Right kidney (tissue), 1 donor: ENCODE measurements around the gene PABPN1L.
A peak's percentile ranks its signal among the peaks of the same experiment; 100 is the strongest.
"Not testable (repeated sequence)": the region's sequence is repeated elsewhere in the genome, so short reads cannot be mapped to it uniquely, and the experiment has no call there.

Source experiments
- DNase-seq: peaks from one replicate; pipeline ENCODE4 v3.0.0-alpha.2; 2016

PABPN1L gene

GRCh38 chr16:88826070-88826840 is 40.2 kb downstream of the PABPN1L start:
- DNase-seq, result no peak

- no peak for DNase-seq
Measured at GRCh38 chr16:88825146-88825545, 41.3 kb downstream of the PABPN1L start.

DNA sequence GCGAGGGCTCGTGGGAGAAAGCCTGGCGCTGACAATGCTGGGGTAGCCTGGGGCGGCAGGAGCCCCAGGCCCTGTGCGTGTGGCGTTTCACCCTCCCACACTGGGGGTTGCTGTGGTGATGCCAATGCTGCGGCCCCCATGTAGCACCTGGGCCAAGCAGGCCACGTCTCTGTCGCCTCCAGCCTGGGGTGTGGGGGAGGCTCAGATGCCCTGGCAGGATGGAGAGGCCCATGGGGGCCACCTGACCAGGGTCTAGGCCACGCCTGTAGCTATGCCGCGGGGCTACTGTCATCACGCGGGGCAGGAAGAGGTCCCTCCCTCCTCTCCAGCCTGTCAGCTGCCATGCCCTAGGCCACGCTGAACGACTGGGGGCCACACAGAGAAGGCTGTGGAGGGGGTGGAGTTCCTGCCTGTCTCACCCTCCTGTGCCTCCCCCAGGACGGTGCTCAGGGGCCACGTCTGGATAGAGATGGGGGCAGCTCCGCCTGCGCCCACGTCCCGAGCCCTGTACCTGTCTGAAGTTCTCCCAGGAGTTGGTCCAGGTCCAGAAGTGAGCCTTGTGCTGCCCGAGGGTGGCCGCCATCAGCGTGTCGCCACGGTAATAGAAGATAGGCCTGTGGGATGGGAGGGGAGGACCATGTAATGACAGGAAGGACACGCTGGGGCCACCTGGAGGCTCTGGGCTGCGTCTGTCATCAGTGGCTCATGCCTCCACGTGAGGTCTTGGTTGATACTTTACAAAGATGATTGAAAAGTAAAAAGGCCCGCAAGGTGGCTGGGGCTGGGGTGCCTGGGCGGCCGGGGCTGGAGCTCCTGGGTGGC is 42.0 kb downstream of the PABPN1L start:
- no peak for DNase-seq

DNA sequence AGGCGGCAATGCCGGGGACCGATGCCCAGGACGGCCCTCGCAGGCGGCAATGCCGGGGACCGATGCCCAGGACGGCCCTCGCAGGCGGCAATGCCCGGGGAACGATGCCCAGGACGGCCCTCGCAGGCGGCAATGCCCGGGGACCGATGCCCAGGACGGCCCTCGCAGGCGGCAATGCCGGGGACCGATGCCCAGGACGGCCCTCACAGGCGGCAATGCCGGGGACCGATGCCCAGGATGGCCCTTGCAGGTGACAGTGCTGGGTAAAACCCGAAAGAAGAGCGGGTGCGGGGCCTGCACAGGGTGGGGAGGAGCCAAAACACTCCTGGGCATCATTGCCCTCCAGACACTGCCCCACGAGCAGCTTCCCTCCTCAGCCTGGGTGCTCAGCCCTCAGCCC is 42.8 kb downstream of the PABPN1L start:
- not testable (repeated sequence) for DNase-seq

- DNase-seq, result no peak
Measured at GRCh38 chr16:88822281-88823040, 44.0 kb downstream of the PABPN1L start.

DNA sequence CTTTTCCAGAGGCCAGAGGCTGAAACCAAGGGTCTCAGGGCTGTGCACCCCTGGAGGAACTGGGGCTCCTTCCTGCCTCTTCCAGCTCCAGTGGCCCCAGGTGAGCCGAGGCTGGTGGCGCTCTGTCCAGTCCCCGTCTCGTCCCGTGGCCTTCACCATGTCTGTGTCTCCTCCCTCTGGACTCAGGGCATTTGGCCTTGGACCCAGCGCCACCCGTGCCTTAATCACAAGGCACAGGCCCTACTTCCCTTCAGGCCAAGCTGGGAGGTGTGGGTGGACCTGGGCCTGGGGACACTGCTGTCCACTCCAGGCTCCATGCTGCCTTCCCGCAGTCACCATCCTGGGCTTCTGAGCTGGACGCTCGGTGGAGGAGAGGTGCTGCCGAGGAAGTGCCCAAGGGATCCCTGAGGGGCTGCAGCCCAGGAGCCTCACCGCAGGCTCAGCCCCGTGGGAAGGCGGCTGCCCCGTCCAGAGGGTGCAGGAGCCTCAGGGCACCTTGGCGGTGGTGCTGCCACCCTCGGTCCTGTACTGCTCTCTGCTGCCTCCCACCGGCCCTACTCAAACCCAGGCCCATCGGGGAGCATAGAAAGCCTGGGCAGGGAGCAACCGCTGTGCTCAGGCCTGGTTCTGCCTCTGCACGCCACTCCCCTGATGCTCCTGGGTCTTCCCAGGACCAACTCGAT is 45.2 kb downstream of the PABPN1L start:
- no peak for DNase-seq

GRCh38 chr16:88820385-88821025 is 46.0 kb downstream of the PABPN1L start:
- no peak for DNase-seq

- DNase-seq, result no peak
Measured at GRCh38 chr16:88819126-88819525, 47.3 kb downstream of the PABPN1L start.

DNA sequence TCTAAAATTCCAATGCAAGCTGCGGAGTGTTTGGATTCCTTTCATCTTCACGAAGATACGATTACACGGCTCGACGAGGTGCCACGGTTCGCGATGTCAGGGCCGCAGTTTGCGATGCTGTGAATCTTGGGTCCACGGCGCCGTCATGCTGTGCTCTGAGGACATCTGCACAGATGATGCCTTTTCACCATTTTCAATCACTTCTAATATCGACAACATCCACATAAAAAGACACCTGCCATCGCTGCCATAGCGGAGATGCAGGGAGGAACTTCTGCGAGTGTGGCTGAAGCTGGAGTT is 47.9 kb downstream of the PABPN1L start:
- DNase-seq, result no peak

GRCh38 chr16:88817785-88818574 is 48.5 kb downstream of the PABPN1L start:
- peak; percentile 40 for DNase-seq

DNA sequence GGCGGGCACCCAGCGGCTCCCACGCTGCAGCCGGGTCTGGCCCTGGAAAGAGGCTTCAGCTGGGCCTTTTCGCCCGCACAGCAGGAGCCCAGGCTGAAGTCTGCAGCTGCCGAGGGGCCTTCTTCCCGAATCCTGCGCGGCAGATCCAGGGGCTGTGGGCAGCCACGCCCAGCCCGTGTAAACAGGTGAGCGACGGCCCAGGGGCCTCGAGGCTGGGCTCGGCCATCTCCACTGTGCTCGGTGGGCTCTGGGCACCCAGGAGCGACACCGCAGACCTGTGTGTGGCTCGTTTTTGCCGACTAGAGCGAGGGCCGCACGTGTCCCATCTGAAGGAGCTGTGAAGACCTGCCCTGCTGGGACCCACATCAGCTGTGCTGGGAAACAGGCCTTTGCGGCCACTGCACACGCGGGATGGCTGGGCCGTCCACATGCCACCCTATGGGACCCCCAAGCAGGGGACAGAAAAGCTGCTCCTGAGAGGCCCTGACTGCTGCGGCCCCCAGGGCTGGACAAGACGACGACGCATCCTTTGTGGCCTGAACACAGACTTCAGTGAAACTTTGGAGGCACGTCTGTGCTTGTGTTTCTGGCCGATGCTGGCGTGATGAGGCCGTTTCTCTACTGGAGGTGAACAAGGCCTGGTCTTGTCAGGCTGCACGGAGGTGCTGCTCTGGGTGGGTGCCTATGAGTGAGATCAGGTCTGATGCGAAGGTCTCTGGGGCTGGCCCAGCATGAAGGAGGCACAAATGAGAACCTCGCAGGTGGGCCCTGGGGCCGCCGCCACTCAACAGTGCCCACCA is 49.5 kb downstream of the PABPN1L start:
- no peak for DNase-seq

DNA sequence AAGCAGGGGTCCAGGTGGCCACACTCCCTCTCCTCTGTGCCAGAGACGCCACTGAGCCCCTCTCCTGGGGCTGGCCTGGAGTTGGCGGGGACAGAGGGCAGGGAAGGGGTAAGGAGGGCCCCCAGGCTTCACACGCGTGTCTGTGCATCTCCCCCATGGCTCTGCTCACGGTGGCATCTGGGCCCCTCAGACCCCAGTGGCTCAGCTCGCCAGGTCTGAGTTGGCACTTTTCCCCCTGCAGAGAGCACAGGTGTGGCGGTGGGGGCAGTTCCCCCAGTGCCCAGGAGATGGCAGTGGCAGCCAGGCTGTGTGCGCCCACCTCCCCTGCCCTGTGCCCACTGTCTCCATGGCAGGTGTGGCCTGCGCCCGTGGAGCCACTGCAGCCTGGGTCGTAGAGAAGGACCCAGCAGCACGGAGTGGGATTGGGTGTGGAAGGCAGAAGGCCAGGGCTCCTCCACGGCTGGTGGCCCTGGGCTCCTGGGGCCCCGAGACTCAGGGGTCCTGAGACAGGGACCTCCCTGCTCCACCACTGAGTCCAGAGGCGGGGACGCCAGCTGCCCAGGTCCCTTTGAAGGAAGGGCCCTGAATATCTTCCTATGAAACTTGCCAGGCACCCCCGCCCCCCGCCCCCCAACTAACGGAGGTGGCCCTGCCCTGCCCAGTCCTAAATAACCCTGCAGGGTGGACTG is 50.4 kb downstream of the PABPN1L start:
- DNase-seq, result peak; percentile 43

- DNase-seq, result no peak
Measured at GRCh38 chr16:88815227-88815626, 51.2 kb downstream of the PABPN1L start.

DNA sequence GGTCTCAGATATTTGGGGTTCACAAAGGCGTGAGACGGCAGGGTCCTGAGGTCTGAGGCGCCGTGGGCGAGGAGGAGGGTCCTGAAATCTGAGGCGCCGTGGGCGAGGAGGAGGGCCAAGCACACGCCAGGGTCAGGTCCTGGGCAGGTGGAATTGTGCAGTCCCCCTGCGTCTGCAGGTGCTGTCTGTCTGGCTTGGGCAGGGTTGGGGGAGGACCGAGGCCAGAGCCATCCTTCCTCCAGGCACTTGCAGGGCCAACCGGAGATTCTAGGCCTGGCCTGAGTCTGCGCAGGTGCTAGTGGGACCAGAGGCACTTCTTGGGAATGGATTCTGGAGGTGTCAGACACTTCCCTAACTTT is 52.3 kb downstream of the PABPN1L start:
- DNase-seq, result no peak
